ENCODE data around the gene CTSH. TPM values are rescaled to one million over a fixed set of nuclear protein-coding genes. Genes with fewer than 3 reads are reported as not detected.

The CTSH gene
- total RNA-seq, 1 experiment from 2014 or later: 20.4 TPM

- no peak for TF ChIP-seq ARID4B (CRISPR knock-in tag; IDR thresholded peaks at IDR 0.05; ENCODE audit: borderline replicate concordance)
- TF ChIP-seq ZNF317 (CRISPR knock-in tag; IDR thresholded peaks at IDR 0.05; ENCODE audit: borderline replicate concordance, low read depth): no peak
- no peak for TF ChIP-seq ZBTB43 (CRISPR knock-in tag; IDR thresholded peaks at IDR 0.05)
- TF ChIP-seq JUN (CRISPR knock-in tag; IDR thresholded peaks at IDR 0.05): no peak
- TF ChIP-seq ATF3 (CRISPR knock-in tag; conservative IDR thresholded peaks at IDR 0.05): no peak
Measured at GRCh38 chr15:78873793-78874765, 70.8 kb downstream of the CTSH start (continued).

- ChIA-PET POLR2A (interaction anchor here (0.6 to 2.9 kb wide), 10 partner anchors 10 to 307 kb away, joined by 3 to 13 read pairs (median 4); partner anchors contain the start of gene CHRNA5), CTCF (interaction anchor here (0.6 to 3.6 kb wide), 16 partner anchors 11 to 558 kb away, joined by 3 to 20 read pairs (median 4); partner anchors contain the start of gene ADAMTS7)
- peak; percentile 71 for ATAC-seq
- peak overlapping the region; percentile 100 for H3K4me3 Mint-ChIP-seq
- H3K27ac Mint-ChIP-seq: peak overlapping the region; percentile 100
- H3K36me3 Mint-ChIP-seq: peaks cover 9% of the 10 kb centered on the region
- no peaks in the 10 kb centered on the region for H3K9me3 Mint-ChIP-seq
- H3K27me3 Mint-ChIP-seq (ENCODE audit: low read depth): no peaks in the 10 kb centered on the region
- peaks cover 45% of the 10 kb centered on the region for H3K4me1 Mint-ChIP-seq
- DNase-seq (ENCODE audit: low spot score): peak; percentile 91
- no peak for TF ChIP-seq ZBTB21 (CRISPR knock-in tag; IDR thresholded peaks at IDR 0.05; ENCODE audit: borderline replicate concordance)
- TF ChIP-seq JUN (CRISPR knock-in tag; IDR thresholded peaks at IDR 0.05): peak; percentile 50
- TF ChIP-seq PRDM15 (CRISPR knock-in tag; IDR thresholded peaks at IDR 0.05): no peak
- no peak for TF ChIP-seq USF2 (CRISPR knock-in tag; IDR thresholded peaks at IDR 0.05)
- TF ChIP-seq JAZF1 (CRISPR knock-in tag; IDR thresholded peaks at IDR 0.05): no peak
- TF ChIP-seq ZNF263 (CRISPR knock-in tag; IDR thresholded peaks at IDR 0.05; ENCODE audit: low read depth): no peak
- peak; percentile 71 for TF ChIP-seq EMX1 (CRISPR knock-in tag; IDR thresholded peaks at IDR 0.05)
- no peak for TF ChIP-seq CREB1 (CRISPR knock-in tag; IDR thresholded peaks at IDR 0.05)
- TF ChIP-seq TCF7 (CRISPR knock-in tag; IDR thresholded peaks at IDR 0.05; ENCODE audit: low read depth): no peak
- TF ChIP-seq ZNF138 (CRISPR knock-in tag; conservative IDR thresholded peaks at IDR 0.05): no peak
- no peak for TF ChIP-seq NFE2L1 (CRISPR knock-in tag; IDR thresholded peaks at IDR 0.05)
- TF ChIP-seq RELA (CRISPR knock-in tag; IDR thresholded peaks at IDR 0.05; ENCODE audit: borderline replicate concordance): no peak
- no peak for TF ChIP-seq FOXJ3 (CRISPR knock-in tag; IDR thresholded peaks at IDR 0.05; ENCODE audit: borderline replicate concordance)
- TF ChIP-seq AFF4 (CRISPR knock-in tag; IDR thresholded peaks at IDR 0.05; ENCODE audit: borderline replicate concordance): no peak
Measured at GRCh38 chr15:78872972-78873792, 71.7 kb downstream of the CTSH start.
